IPS-15b (cell line): Measurements from ENCODE around the gene GSG1L.
"Not testable (repeated sequence)": the region's sequence is repeated elsewhere in the genome, so short reads cannot be mapped to it uniquely, and the experiment has no call there.

Source experiments
- H3K27me3 ChIP-seq: one replicate; pipeline ENCODE4 v1.6.1; 2013; ENCODE audit warnings: low read length; ENCODE audit not compliant: control insufficient read depth, insufficient read depth
- H3K36me3 ChIP-seq: one replicate; pipeline ENCODE4 v1.6.1; 2013; ENCODE audit warnings: low read length; ENCODE audit not compliant: control insufficient read depth, insufficient read depth
- H3K4me1 ChIP-seq: one replicate; pipeline ENCODE4 v1.6.1; 2013; ENCODE audit warnings: mild to moderate bottlenecking, low read length; ENCODE audit not compliant: control insufficient read depth, insufficient read depth
- H3K4me3 ChIP-seq: one replicate; pipeline ENCODE4 v1.5.1; 2013; ENCODE audit warnings: low read depth, low read length
- H3K9ac ChIP-seq: one replicate; pipeline ENCODE4 v1.6.1; 2013; ENCODE audit warnings: low read depth, mild to moderate bottlenecking, low read length
- H3K9me3 ChIP-seq: one replicate; pipeline ENCODE4 v1.6.1; 2013; ENCODE audit warnings: mild to moderate bottlenecking, low read length; ENCODE audit not compliant: control insufficient read depth, insufficient read depth

The GSG1L gene

GRCh38 chr16:27892879-27893278 is 170.6 kb downstream of the GSG1L start:
- Histone ChIP-seq H3K9ac (no peak overlapping the region), H3K36me3 (no peaks in the 10 kb centered on the region), H3K4me1 (no peaks in the 10 kb centered on the region), H3K27me3 (no peaks in the 10 kb centered on the region), H3K9me3 (no peaks in the 10 kb centered on the region), H3K4me3 (no peak overlapping the region)

- H3K9ac ChIP-seq, result no peak overlapping the region
- H3K27me3 ChIP-seq, result no peaks in the 10 kb centered on the region
- no peaks in the 10 kb centered on the region for H3K36me3 ChIP-seq
- H3K9me3 ChIP-seq, result no peaks in the 10 kb centered on the region
- H3K4me3 ChIP-seq, result no peak overlapping the region
- H3K4me1 ChIP-seq, result no peaks in the 10 kb centered on the region
Observed at GRCh38 chr16:27890866-27891265, 172.6 kb downstream of the GSG1L start.

GRCh38 chr16:27890006-27890405 is 173.5 kb downstream of the GSG1L start:
- Histone ChIP-seq H3K9me3 (no peaks in the 10 kb centered on the region), H3K4me1 (no peaks in the 10 kb centered on the region), H3K27me3 (no peaks in the 10 kb centered on the region), H3K36me3 (no peaks in the 10 kb centered on the region), H3K9ac (no peak overlapping the region), H3K4me3 (no peak overlapping the region)

- Histone ChIP-seq H3K4me3 (no peak overlapping the region), H3K9ac (no peak overlapping the region), H3K36me3 (no peaks in the 10 kb centered on the region), H3K27me3 (no peaks in the 10 kb centered on the region), H3K9me3 (no peaks in the 10 kb centered on the region), H3K4me1 (no peaks in the 10 kb centered on the region)
Observed at GRCh38 chr16:27883576-27883975, 179.9 kb downstream of the GSG1L start.

- Histone ChIP-seq H3K36me3 (no peaks in the 10 kb centered on the region), H3K9me3 (no peaks in the 10 kb centered on the region), H3K27me3 (no peaks in the 10 kb centered on the region), H3K9ac (no peak overlapping the region), H3K4me1 (no peaks in the 10 kb centered on the region), H3K4me3 (no peak overlapping the region)
Observed at GRCh38 chr16:27880287-27880686, 183.2 kb downstream of the GSG1L start.

GRCh38 chr16:27879601-27880247 is 183.8 kb downstream of the GSG1L start:
- H3K4me3 ChIP-seq, result no peak overlapping the region
- H3K36me3 ChIP-seq, result no peaks in the 10 kb centered on the region
- H3K9me3 ChIP-seq, result no peaks in the 10 kb centered on the region
- H3K27me3 ChIP-seq, result no peaks in the 10 kb centered on the region
- no peaks in the 10 kb centered on the region for H3K4me1 ChIP-seq
- H3K9ac ChIP-seq, result no peak overlapping the region

- H3K9ac ChIP-seq, H3K4me1 ChIP-seq, H3K27me3 ChIP-seq, H3K36me3 ChIP-seq, H3K4me3 ChIP-seq, H3K9me3 ChIP-seq: not testable (repeated sequence)
Observed at GRCh38 chr16:27872627-27873026, 190.9 kb downstream of the GSG1L start.

GRCh38 chr16:27870116-27870798 is 193.3 kb downstream of the GSG1L start:
- Histone ChIP-seq H3K27me3 (peaks cover 9% of the 10 kb centered on the region), H3K4me3 (no peak overlapping the region), H3K9me3 (peaks cover 5% of the 10 kb centered on the region), H3K9ac (no peak overlapping the region), H3K36me3 (no peaks in the 10 kb centered on the region), H3K4me1 (no peaks in the 10 kb centered on the region)

- Histone ChIP-seq H3K9ac (no peak overlapping the region), H3K4me1 (no peaks in the 10 kb centered on the region), H3K27me3 (peaks cover 9% of the 10 kb centered on the region), H3K36me3 (no peaks in the 10 kb centered on the region), H3K4me3 (no peak overlapping the region), H3K9me3 (peaks cover 5% of the 10 kb centered on the region)
Observed at GRCh38 chr16:27869411-27869810, 194.1 kb downstream of the GSG1L start.

GRCh38 chr16:27868180-27868579 is 195.3 kb downstream of the GSG1L start:
- no peaks in the 10 kb centered on the region for H3K4me1 ChIP-seq
- H3K9ac ChIP-seq, result no peak overlapping the region
- H3K4me3 ChIP-seq, result no peak overlapping the region
- no peaks in the 10 kb centered on the region for H3K36me3 ChIP-seq
- H3K27me3 ChIP-seq, result peaks cover 9% of the 10 kb centered on the region
- peaks cover 4% of the 10 kb centered on the region for H3K9me3 ChIP-seq

- Histone ChIP-seq H3K36me3 (no peaks in the 10 kb centered on the region), H3K27me3 (peaks cover 9% of the 10 kb centered on the region), H3K9me3 (peaks cover 4% of the 10 kb centered on the region), H3K9ac (no peak overlapping the region), H3K4me1 (no peaks in the 10 kb centered on the region), H3K4me3 (no peak overlapping the region)
Observed at GRCh38 chr16:27867122-27868110, 196.1 kb downstream of the GSG1L start.
